Measurements from ENCODE around the gene DOK6. TPM values are rescaled to one million over a fixed set of nuclear protein-coding genes. Genes with fewer than 3 reads are reported as not detected.

DOK6 gene
- total RNA-seq, 1 donor from 2014 or later: 0.04 TPM

DNA sequence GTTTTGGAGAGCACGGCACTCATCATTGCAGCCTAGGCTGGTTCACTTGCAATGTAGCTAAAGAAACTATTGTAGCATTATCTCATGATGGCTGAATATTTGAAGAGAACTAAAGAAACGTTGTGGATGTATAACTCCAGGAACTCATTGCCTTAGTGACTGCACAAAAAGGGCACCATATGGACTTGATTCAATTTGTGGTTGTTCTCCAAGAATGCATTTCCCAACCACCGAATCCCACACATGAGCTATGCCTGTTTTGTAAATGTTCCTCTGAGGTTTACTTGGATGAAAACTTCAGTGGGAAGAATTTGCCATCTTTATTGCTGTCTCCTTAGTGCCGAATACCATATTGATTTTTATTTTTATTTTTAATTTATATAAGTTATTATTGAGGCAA lies 43.5 kb downstream of the DOK6 start:
- ATAC-seq: no peak

GRCh38 chr18:69447886-69448285 lies 47.2 kb downstream of the DOK6 start:
- no peak for ATAC-seq

DNA sequence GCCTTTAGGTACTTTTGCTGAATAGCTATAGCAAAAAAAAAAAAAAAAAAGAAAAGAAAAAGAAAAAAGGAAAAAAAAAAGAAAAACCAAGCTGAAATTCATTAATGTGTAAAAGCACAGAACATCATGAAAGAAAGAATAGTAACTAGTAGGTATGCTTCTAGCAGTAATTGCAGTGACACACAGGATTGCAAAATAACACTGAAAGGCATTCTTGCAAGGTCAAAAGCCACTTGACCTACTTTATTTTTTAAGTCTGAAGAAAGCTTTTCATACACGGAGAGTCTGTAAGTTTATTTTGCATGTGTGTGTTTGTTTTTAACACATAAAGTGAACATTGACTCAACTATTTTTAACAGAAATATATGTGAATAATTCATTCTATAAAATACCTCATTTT lies 54.4 kb downstream of the DOK6 start:
- no peak for ATAC-seq

DNA sequence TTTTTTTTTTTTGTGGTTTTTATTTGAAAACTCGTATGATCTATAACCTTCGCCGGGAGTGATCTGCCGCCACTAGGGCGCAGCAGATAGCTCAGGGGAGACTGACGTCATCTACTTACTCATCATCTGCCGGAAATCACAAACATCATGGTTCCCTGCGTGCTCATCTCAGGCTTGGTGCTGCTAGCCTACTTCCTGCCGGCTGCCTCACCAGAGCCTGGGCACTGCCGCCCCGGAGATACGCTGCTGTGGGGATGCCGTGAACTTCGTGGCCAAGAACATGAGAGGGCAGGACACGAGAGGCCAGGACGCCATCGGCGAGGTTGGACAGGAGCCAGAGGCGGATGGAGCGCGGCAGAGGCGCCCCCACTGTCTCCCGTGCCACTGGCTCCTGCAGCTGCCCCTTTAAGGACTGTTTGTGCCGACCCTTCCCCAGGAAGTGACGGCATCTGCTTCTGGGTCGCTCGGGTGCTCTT lies 68.8 kb downstream of the DOK6 start:
- no peak for ATAC-seq

DNA sequence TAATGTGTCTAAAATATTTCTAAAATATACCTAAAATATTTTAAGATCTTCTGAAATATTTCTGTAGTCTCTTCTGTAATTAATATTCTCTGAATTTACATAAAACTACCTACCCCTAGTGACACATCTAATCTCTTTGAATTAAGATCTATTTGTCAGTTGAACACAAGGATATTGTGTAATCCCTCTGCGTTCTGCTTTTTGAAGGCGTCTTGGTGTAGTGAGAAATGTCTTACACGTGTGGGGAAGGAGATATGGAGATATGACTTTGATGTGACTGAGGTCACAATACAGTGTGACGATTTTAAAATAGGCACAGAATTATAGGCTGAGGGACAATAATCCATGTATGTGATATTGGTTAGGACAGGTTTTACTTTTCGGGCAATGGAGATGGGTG lies 79.8 kb downstream of the DOK6 start:
- no peak for ATAC-seq

- no peak for ATAC-seq
Observed at GRCh38 chr18:69483574-69483973, 82.9 kb downstream of the DOK6 start.

DNA sequence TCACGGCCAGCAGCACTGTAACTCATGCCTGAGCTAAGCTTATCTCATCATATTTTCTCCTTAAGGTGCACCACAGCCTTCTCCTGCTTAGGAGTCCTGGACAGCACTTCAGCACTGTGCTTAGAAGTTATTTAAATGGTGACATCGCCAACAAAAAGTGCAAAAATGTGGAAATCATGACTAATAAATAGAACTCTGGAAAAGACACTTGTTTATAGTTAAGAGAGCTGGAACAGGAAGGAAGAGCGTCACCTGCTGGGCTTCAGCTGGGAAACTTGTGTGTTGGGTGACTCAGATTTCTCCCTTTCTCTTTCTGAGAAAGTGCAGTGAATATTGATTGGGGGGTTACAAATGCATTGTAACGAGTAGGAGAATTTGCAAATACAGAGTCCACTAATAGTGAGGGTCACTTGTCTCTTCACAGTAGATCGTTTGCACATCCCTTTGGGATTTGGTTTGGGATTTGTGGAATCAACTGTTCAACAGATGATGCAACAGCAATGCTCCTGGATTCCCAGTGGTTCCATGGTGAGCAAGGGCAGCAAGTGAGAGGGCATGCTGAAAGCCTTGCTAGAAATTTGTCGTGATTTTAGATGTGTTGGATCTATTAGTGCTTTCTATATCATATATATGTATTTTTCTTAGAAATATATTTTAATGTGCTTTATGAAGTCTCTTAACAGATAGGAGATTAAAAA lies 84.2 kb downstream of the DOK6 start:
- ATAC-seq: no peak

- ATAC-seq: no peak
Observed at GRCh38 chr18:69487488-69488394, 87.1 kb downstream of the DOK6 start.

DNA sequence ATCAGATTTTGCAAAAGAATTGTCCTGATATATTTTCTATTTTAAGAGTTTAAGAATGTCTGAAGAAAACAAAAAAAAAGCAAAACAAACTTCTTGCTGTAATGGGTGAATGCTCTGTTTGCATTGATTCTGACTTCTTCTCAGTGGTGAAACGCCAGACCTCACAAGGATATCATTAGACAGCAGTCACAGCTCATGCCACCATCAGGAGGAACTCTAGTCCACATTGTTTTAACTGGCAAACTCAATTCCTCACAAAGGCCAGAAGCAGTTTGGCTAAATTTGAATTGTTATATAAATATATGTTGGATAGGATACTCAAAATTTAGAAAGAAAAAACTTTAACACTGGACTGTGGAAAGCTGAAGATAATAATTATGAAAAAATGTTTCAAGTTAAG lies 89.4 kb downstream of the DOK6 start:
- no peak for ATAC-seq

DNA sequence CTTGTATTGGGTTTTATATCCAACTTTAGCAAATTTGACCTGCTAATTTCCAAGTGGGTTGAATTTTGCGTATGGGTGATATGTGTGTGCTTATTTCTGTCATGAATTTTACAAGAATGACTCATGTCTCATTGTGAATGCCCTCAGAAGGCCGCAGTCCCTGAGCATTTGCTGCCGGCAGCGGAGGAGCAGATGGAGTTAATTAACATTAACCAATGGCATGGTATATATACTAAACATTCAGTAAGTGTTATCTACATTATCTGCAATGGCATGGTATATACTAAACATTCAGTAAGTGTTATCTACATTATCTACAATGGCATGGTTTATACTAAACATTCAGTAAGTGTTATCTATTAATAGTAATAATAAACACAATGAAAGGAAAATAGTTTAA lies 90.1 kb downstream of the DOK6 start:
- no peak for ATAC-seq

DNA sequence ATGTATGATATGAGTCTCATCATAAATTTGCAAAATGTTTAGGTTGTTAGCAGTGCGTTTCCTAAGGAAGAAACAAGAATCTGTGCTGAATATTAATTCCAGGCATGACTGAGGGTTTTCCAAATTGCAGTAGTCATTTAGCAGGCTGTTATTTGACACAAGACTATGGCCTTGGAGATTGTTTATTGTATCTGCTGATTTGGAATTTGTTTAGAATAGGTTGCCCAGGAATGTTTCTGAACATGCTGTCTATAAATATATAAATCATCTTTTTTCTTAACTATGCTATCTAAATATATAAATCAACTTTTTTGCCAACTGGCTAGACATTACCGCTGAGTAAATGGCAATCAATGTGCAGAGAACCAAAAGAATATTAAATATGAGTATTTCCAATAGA lies 90.9 kb downstream of the DOK6 start:
- ATAC-seq: no peak

DNA sequence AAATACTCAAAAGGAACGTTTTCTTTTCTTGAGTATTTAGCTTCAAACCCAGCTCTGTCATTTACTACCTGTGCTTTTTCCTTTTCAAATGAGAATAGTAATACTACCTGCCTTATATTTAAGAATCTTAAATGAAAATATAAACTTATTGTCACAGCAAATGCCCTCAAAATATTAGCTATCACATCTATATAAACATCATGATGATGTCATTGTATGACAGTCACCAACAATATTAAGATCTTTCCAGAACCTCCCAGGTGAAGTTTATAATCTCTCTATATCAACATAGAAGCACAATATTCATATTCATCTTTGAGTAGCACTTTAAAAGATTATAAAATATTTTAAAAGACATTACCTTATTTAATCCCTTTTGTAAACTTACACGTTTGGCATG lies 92.2 kb downstream of the DOK6 start:
- no peak for ATAC-seq

- no peak for ATAC-seq
Observed at GRCh38 chr18:69494841-69495240, 94.2 kb downstream of the DOK6 start.

GRCh38 chr18:69495338-69495737 lies 94.7 kb downstream of the DOK6 start:
- ATAC-seq: no peak

GRCh38 chr18:69495841-69496533 lies 95.3 kb downstream of the DOK6 start:
- ATAC-seq: no peak

DNA sequence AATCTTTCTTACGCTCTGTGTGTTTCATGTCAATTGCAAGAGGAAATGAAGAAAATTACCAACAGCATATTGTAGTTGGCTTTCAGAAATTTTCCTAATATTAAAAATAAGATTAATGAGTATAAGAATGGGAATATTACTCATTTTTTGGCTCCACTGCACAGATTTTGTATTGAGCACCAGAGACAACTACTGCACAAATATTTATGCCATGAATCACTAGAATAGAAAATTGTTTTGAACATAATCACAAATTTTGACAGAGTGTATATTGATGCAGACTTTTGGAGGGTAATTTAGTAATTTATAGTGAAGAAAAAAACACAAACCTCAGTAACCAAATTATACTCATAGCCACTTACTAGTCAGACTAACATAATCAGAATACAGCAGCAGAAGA lies 118.3 kb downstream of the DOK6 start:
- no peak for ATAC-seq

GRCh38 chr18:69523582-69523981 lies 122.9 kb downstream of the DOK6 start:
- ATAC-seq: no peak

- ATAC-seq: no peak
Observed at GRCh38 chr18:69528435-69528834, 127.7 kb downstream of the DOK6 start.

DNA sequence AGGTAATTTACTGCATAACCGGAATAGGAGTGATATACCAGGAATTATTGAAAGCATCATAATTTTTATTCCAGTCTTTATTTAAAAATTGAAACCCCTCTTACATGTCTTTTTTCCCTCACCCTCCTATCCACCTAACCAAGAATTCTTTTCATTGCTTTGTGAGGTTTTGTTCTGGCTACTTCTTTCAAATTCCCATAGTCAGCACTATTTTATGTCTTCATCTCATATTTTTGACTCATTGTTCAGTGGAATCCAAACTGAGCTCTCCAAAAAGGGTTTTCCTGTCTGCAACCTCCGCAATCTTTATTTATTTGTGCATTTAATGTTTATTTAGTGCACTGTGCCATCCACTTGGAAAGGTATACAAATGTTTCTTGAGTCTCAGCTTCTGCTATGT lies 128.5 kb downstream of the DOK6 start:
- ATAC-seq: no peak

DNA sequence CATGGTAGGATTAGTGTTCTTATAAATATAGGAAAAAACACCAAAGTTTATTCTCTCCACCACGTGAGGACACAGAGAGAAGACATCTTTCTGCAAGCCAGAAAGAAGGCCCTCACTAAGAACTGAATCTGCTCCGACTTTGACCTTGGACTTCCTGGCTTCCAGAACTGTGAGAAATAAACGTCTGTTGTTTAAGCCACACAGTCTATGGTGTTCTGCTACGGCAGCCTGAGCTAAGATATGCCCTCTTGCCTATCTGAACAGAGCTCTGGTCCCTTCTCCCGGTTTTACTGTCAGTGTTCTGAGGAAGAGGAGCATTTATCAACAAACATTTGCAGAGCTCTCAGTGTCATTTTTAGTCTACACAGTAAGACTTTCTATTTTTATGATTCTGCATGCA lies 131.3 kb downstream of the DOK6 start:
- no peak for ATAC-seq

GRCh38 chr18:69537183-69537582 lies 136.5 kb downstream of the DOK6 start:
- no peak for ATAC-seq

DNA sequence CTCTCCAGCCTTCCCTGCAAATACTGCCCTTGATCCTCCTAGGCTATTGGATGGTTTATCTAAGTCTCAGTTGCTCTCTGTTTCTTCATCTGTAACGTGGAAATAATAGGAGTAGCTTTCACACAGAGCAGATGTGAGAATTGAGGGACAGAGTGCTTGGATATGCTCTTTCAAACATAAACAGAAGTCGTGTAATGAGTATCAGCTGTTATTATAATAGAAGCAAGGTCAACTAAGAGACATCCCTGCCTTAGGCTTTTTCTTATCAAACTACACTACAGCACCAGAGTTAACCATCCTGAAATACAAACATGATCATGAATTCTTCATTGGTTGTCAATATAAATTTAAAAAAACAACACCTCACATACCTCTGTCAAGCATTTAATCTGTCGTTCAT lies 138.2 kb downstream of the DOK6 start:
- ATAC-seq: no peak

DNA sequence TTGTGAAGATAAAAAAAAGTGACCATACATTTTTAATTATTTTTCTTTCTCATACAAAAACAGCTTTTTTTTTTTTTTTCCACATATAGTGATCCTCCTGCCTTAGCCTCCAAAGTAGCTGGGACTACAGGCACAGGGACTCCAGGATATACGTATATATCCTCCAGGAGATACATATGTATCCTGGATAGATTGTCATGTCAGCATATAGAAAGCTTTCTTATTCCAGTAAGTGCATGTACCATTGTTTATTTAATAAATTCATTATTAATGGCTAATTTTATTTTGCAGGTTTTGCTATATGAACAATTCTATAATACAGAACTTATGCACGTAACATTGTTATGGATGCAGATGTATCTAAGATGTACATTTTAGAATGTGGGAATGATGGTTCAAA lies 138.7 kb downstream of the DOK6 start:
- no peak for ATAC-seq
